NCI-H2171 (cell line): ENCODE results near the gene PDXK.
"Not testable (repeated sequence)": the region's sequence is repeated elsewhere in the genome, so short reads cannot be mapped to it uniquely, and the experiment has no call there.

Experiments
- DNase-seq: peaks from one replicate; lab custom pipeline; 2025; lab: John Stamatoyannopoulos, UW

PDXK gene

GRCh38 chr21:43697758-43698643 is 20.9 kb upstream of the PDXK start:
- no peak for DNase-seq

GRCh38 chr21:43699492-43699777 is 19.5 kb upstream of the PDXK start:
- DNase-seq: not testable (repeated sequence)

GRCh38 chr21:43699933-43700599 is 18.9 kb upstream of the PDXK start:
- DNase-seq: no peak

GRCh38 chr21:43701936-43702784 is 16.8 kb upstream of the PDXK start:
- DNase-seq: no peak

GRCh38 chr21:43702785-43703034 is 16.2 kb upstream of the PDXK start:
- no peak for DNase-seq

- no peak for DNase-seq
Measured at GRCh38 chr21:43703035-43703880, 15.7 kb upstream of the PDXK start.

- DNase-seq: no peak
Measured at GRCh38 chr21:43707462-43707861, 11.5 kb upstream of the PDXK start.

GRCh38 chr21:43708745-43709381 is 10.1 kb upstream of the PDXK start:
- DNase-seq: no peak

- DNase-seq: no peak
Measured at GRCh38 chr21:43712268-43712942, 6.5 kb upstream of the PDXK start.

- DNase-seq: not testable (repeated sequence)
Measured at GRCh38 chr21:43713123-43713522, 5.8 kb upstream of the PDXK start.

GRCh38 chr21:43716376-43717165 is 2.4 kb upstream of the PDXK start:
- DNase-seq: no peak

GRCh38 chr21:43717166-43717853 is 1.6 kb upstream of the PDXK start:
- no peak for DNase-seq

- DNase-seq: no peak
Measured at GRCh38 chr21:43717967-43718871, 710 bp upstream of the PDXK start.

GRCh38 chr21:43719748-43720538 is 1.0 kb downstream of the PDXK start:
- DNase-seq: no peak

GRCh38 chr21:43720539-43721166 is 1.7 kb downstream of the PDXK start:
- no peak for DNase-seq

GRCh38 chr21:43721206-43721605 is 2.3 kb downstream of the PDXK start:
- DNase-seq: no peak

GRCh38 chr21:43721939-43722338 is 3.0 kb downstream of the PDXK start:
- no peak for DNase-seq
